HFFc6 (cell line): ENCODE measurements around the gene CD300LG. TPM values are rescaled to one million over a fixed set of nuclear protein-coding genes. Genes with fewer than 3 reads are reported as not detected.

Source experiments
- DNase-seq: peaks from one replicate; pipeline ENCODE4 v3.0.0-alpha.2; 2018
- H3K27ac Mint-ChIP-seq: 2 replicates; pipeline ENCODE4 v1.8.0; 2020; ENCODE audit warnings: mild to moderate bottlenecking, mixed read lengths
- H3K27me3 Mint-ChIP-seq: 2 replicates; pipeline ENCODE4 v1.8.0; 2021; ENCODE audit warnings: mild to moderate bottlenecking, moderate library complexity, mixed read lengths; ENCODE audit not compliant: insufficient read depth
- H3K36me3 Mint-ChIP-seq: 2 replicates; pipeline ENCODE4 v1.8.0; 2021; ENCODE audit warnings: low read depth, mixed read lengths
- H3K4me1 Mint-ChIP-seq: 2 replicates; pipeline ENCODE4 v1.8.0; 2020; ENCODE audit warnings: low read depth, mixed read lengths
- H3K4me3 Mint-ChIP-seq: 2 replicates; pipeline ENCODE4 v1.8.0; 2020; ENCODE audit warnings: mild to moderate bottlenecking, moderate library complexity, mixed read lengths
- H3K9me3 Mint-ChIP-seq: 2 replicates; pipeline ENCODE4 v1.8.0; 2020; ENCODE audit warnings: mild to moderate bottlenecking, mixed read lengths
- total RNA-seq, 6 experiments: library from RNA; stranded (reverse); fragmentation: NEBNext Ultra II Directional; extraction: Animal tissue kit (Norgen Biotek cat#: 25700); gene quantifications; 2 replicates in 1 of 6; 3 replicates in 5 of 6; pipeline ENCODE4 v1.2.3, GENCODE V29; 2021
- TF ChIP-seq, protein P1 (sequence below): fragments of 200-600 bp; sonication (generic); IDR thresholded peaks from 2 replicates; pipeline ENCODE4 v1.5.0; 2021; ENCODE audit warnings: antibody characterized with exemption, mild to moderate bottlenecking

Gene CD300LG
- total RNA-seq, 6 experiments from 2014 or later: not detected

DNA sequence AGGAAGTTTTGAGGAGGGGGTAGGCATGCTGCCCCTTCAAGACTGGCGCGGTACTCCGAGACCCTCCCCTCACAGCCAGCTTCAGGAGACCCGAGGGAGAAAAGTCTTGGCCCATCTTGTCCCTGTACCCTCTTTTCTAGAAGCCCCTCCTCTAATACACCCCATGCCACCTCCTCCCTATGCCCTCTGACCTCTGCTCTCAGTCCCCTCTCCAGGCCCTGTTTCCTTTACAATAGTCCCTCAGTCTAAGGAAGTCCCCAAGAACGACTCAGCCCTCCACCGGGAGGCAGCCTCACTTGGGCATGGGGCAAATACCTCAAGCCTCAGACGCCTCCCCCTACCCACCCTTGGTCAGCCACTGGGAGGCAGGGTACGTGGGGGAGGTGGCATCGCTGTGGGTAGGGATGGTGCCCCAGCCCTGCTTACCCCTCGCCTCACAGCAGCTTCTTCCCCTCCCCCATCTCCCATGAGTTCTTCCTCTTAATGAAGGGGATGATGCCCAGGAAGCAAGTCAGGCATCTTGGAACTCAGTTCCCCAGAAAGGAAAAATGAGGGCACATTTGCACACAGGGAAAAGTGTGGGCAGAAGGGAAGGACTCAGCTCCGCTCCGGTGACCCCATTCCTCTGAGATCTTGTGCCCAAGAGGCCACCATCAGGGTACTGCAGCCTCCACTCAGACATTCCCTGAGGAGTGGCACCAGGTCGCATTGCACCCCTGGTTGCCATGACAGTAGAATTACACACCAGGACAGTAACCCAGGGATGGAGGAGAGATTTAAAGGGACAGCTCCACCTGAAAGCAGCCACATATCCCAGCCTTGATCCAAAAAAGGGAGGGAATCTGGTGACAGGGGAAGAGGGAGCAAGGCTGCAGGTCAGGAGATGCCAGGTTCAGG is 54.1 kb downstream of the CD300LG start:
- Mint-ChIP-seq H3K27ac (no peak overlapping the region), H3K4me3 (peak overlapping the region; percentile 76), H3K4me1 (peaks cover 12% of the 10 kb centered on the region), H3K36me3 (no peaks in the 10 kb centered on the region), H3K9me3 (no peaks in the 10 kb centered on the region), H3K27me3 (peaks cover 45% of the 10 kb centered on the region)
- TF ChIP-seq, protein P1, sequence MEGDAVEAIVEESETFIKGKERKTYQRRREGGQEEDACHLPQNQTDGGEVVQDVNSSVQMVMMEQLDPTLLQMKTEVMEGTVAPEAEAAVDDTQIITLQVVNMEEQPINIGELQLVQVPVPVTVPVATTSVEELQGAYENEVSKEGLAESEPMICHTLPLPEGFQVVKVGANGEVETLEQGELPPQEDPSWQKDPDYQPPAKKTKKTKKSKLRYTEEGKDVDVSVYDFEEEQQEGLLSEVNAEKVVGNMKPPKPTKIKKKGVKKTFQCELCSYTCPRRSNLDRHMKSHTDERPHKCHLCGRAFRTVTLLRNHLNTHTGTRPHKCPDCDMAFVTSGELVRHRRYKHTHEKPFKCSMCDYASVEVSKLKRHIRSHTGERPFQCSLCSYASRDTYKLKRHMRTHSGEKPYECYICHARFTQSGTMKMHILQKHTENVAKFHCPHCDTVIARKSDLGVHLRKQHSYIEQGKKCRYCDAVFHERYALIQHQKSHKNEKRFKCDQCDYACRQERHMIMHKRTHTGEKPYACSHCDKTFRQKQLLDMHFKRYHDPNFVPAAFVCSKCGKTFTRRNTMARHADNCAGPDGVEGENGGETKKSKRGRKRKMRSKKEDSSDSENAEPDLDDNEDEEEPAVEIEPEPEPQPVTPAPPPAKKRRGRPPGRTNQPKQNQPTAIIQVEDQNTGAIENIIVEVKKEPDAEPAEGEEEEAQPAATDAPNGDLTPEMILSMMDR: no peak
- no peak for DNase-seq

DNA sequence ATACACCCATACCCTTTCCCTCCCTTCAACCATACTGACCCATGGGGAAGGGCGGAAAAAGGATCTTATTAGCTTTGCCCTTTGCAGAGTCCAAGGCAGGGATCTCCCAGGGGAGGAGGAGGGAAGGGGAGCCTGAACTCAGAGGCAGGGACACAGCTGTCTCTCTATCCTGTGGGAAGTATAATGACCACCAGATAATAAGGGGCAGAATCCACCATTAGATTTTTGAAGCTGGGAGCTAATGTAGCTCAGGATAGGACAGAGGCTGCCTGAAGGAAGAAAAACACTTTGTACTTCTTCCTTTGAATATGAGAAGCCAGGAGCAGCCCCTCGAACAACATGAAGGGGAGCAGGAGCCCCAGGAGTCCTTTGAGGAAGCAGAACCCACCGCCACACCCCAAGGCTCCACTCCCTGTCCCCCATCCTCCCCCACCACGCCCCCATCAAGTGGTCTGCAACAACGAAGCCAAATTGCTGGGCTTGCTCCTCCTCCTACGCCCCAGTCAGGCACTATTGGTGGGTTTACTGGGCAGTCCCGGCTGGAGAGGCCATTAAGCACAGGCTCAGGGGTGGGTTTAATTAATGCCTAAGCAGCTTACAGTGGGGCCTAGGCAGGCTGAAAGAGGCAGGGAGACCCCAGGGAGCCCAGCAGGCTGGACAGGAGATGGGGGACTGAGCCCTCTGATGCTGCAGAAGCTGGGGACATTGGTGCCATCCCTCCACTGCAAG is 55.0 kb downstream of the CD300LG start:
- Mint-ChIP-seq H3K36me3 (no peaks in the 10 kb centered on the region), H3K4me1 (peaks cover 18% of the 10 kb centered on the region), H3K27ac (peak overlapping the region; percentile 7; the same call in 1 of the 2 replicates), H3K27me3 (peaks cover 43% of the 10 kb centered on the region), H3K9me3 (no peaks in the 10 kb centered on the region), H3K4me3 (no peak overlapping the region)
- no peak for DNase-seq
- TF ChIP-seq, protein P1: no peak

DNA sequence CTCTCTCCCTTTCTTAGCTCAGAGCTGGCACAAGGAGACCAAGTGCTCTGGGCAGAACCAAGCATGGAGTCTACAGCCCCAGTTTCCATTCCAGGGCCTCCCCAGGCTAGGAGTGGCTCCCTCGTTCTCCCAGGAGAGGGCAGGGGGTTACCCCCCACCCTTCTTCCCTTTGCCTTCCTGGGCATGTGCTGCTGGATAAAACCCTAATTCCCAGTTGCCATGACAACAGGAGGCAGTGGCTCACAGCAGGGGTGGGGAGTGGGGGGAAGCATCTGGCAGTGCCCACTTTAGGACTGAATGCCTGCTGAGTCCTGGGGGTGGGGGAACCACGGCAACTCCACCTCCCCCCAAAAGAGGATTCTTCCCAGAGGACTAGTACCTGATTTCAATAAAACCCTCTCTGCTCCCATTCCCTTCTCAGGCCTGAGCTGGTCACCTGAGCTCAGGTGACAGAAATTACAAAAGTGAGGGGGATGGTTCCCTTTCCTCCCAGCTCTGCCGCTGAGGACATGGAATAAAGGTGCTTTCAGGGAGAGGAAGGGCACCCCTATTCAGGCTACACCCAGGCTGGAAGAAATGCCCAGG is 58.5 kb downstream of the CD300LG start:
- Mint-ChIP-seq H3K27ac (no peak overlapping the region), H3K36me3 (no peaks in the 10 kb centered on the region), H3K4me3 (no peak overlapping the region), H3K9me3 (no peaks in the 10 kb centered on the region), H3K27me3 (peaks cover 40% of the 10 kb centered on the region), H3K4me1 (peaks cover 27% of the 10 kb centered on the region)
- TF ChIP-seq, protein P1: no peak
- DNase-seq: no peak

DNA sequence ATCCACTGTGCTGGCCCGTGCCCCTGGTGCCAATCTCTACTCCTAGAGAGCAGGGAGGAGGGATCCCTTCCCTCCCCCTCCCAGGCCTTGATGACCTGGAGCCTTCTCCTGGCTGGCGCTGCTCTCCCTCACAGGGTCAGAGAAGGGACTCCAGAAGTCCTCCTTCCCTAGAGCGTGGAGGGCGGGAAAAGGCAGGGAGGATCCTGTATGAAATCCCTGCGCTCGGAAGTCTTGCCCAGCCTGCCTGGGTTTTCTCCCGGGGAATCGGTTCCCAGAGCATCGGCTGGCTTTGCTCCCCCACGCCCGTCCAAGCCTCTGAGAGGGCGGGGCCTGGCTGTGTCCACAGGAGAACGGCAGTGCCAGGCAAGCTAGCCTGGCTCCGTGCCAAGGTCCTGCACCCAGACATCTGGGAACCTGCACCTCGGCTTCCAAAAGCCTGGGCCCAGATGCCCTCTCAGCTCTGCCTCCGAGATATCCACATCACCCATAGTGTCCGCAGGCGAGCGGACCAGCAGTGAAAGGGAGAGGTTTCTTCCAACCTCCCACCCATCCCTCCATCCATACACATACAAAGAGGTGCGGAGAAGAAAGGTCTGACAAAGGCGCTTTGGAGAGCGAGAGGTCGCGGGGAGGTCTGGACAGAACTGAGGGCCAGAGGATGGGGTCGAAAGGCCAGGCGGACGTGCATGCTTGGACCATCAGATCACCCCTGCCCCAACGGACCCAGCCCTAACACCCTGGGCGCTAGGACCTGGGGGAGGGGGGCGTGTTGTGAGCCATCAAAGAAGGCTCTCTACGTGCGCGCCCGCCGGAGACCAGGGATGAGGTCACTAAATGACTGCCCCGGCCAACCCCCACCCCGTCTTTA is 59.2 kb downstream of the CD300LG start:
- H3K4me3 Mint-ChIP-seq: peak overlapping the region; percentile 72
- TF ChIP-seq, protein P1: no peak
- H3K4me1 Mint-ChIP-seq: peaks cover 19% of the 10 kb centered on the region
- peaks cover 34% of the 10 kb centered on the region for H3K27me3 Mint-ChIP-seq
- H3K36me3 Mint-ChIP-seq: no peaks in the 10 kb centered on the region
- no peaks in the 10 kb centered on the region for H3K9me3 Mint-ChIP-seq
- DNase-seq: no peak
- no peak overlapping the region for H3K27ac Mint-ChIP-seq

DNA sequence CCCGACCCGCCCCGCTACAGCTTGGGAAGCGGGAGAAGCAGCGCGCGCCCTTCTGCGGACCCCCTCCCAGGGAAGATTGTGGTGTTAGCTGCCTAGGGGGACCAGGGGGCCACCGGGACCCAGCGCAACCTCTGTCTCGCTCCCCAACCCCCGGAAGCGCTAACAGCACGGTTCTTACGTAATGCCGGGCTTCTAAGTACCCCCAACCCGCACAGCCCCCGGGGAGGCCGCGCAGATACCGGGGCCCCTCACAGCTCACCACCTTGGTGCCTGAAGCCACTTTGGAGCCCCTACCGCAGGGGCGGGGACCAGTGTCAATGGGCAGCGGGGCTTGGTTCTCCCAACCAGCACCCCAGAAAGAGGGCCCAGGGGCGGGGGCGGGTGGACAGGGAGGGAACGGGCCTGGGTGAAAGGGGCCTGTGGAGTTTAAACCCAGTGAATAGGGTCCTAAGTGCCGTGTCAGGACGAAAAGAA is 60.0 kb downstream of the CD300LG start:
- DNase-seq: no peak
- H3K36me3 Mint-ChIP-seq: no peaks in the 10 kb centered on the region
- H3K4me3 Mint-ChIP-seq: peak overlapping the region; percentile 72
- no peaks in the 10 kb centered on the region for H3K9me3 Mint-ChIP-seq
- H3K27me3 Mint-ChIP-seq: peaks cover 26% of the 10 kb centered on the region
- H3K27ac Mint-ChIP-seq: no peak overlapping the region
- TF ChIP-seq, protein P1: no peak
- peaks cover 17% of the 10 kb centered on the region for H3K4me1 Mint-ChIP-seq
